HG03457 (cell line): Measurements from ENCODE around the gene EFNA3.
"Not testable (repeated sequence)": the region's sequence is repeated elsewhere in the genome, so short reads cannot be mapped to it uniquely, and the experiment has no call there.

Source experiments
- ATAC-seq: cut with Tn5 transposase; IDR thresholded peaks from one replicate; pipeline ENCODE4 v1.9.1; 2021; ENCODE audit warnings: moderate number of reproducible peaks; ENCODE audit not compliant: unreplicated experiment

EFNA3 gene

GRCh38 chr1:155108296-155108695, 29.7 kb downstream of the EFNA3 start:
- ATAC-seq, result no peak

- no peak for ATAC-seq
Observed at GRCh38 chr1:155110381-155110780, 31.7 kb downstream of the EFNA3 start.

DNA sequence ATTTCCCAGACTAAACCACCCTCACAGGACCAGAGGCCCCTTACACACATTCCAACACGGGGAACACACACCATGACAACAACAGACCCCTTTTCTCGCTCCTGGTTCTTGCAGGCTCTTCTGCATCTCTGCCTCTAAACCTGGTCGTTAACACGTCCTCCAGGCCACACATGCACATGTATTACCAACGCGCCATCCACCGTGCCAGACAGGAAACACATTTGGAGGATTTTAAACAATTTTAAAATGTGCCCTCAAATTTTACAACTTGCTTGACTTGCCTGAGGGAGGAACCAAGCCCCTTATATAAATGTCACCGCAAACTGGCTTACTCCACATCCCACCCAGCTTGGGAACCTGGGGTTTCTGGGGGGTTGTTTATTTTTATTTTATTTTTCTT, 32.2 kb downstream of the EFNA3 start:
- ATAC-seq, result no peak

GRCh38 chr1:155113450-155113980, 34.9 kb downstream of the EFNA3 start:
- no peak for ATAC-seq

- ATAC-seq, result no peak
Observed at GRCh38 chr1:155116113-155116764, 37.6 kb downstream of the EFNA3 start.

DNA sequence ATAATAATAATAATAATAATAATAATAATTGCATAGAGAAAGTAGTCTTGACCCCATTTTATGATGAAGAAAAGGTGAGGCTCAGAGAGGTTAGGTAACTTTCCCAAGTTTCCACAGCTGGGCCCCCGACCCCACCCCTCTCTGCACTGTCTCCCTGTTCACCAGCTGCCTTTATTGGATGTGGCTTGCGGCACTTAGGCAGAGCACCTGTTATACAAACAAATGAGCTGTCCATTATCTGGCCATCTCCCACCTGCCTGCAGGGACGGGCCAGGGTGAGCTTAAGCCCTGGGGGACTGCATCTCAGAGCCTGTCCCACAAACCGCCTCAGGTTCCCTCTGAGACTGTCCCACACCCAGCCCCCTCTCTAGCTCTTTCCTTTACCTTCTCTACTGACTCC, 39.0 kb downstream of the EFNA3 start:
- no peak for ATAC-seq

- not testable (repeated sequence) for ATAC-seq
Observed at GRCh38 chr1:155118090-155118489, 39.5 kb downstream of the EFNA3 start.

- no peak for ATAC-seq
Observed at GRCh38 chr1:155120253-155120652, 41.6 kb downstream of the EFNA3 start.

DNA sequence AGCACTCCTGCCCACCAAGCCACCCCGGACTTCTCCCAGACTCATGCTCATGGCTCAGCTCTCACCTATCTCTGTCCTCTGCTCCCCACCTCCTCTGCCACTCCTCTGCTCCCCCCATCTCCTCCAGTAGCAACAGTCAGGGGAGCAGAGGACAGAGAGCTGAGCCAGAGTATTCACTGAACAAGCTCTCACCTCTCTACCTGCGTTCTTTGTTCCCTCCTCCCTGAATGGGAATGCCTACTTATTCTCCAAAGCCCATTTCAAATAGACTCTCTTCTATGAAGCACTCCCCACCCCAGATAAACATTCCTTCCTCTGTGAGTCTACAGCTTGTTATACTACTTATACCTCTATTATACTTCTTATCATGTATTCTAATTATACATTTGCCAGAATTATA, 42.6 kb downstream of the EFNA3 start:
- ATAC-seq, result no peak

GRCh38 chr1:155122308-155122707, 43.7 kb downstream of the EFNA3 start:
- ATAC-seq, result no peak

DNA sequence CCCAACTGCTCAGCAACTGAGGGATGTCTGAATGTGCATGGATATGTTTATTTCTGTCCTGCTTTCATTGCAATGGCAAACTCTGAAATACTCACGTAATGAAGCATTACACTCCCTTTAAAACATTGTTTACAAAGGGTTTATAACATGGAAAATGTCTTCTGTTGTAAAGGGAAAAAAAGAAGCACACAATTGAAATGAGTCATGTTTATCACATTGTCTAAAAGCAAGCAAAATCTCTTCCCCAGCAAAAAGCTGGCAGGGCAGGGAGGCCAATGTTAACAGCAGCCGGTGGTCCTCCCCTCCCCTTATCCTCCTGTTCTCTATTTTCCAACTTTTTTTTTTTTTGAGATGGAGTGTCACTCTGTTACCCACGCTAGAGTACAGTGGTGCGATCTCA, 45.2 kb downstream of the EFNA3 start:
- no peak for ATAC-seq

- no peak for ATAC-seq
Observed at GRCh38 chr1:155124503-155125463, 46.1 kb downstream of the EFNA3 start.

- ATAC-seq, result no peak
Observed at GRCh38 chr1:155125511-155125945, 46.9 kb downstream of the EFNA3 start.

DNA sequence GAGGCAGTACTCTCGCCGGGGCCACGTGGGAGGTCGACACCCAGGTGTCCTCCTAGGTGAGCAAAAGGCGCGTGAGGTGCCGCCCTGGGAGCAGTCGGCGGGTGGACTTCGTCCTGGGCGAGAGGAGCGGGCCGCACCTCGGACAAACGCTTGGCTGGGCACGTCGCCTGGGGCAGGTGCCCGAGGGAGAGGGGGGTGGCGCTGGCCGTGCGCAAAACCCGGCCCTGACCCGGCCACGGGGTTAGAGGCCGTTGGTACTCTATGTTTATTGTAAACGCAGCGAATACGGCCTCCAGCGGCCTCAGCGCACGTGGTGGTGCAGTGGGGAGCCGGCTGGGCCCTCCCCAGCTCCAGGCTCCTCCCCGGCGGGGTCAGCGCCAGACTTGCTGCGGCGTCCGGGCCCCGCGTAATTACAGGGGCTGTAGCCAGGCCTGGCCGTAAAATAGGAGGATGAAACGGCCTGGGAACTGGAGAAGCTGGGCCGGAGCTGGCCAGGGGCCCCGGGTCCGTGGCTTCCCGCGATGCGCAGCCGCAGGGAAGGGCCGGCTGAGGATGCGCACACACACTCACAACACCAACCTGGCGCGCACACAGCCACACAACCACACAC, 47.4 kb downstream of the EFNA3 start:
- ATAC-seq, result no peak

- no peak for ATAC-seq
Observed at GRCh38 chr1:155126556-155127104, 48.0 kb downstream of the EFNA3 start.

- no peak for ATAC-seq
Observed at GRCh38 chr1:155127105-155127966, 48.7 kb downstream of the EFNA3 start, which contains the start of gene EFNA1. Gene EFNA1, plus strand, starts transcription at chr1:155127876. Its CDS starts 102 bp downstream, at chr1:155127978.

DNA sequence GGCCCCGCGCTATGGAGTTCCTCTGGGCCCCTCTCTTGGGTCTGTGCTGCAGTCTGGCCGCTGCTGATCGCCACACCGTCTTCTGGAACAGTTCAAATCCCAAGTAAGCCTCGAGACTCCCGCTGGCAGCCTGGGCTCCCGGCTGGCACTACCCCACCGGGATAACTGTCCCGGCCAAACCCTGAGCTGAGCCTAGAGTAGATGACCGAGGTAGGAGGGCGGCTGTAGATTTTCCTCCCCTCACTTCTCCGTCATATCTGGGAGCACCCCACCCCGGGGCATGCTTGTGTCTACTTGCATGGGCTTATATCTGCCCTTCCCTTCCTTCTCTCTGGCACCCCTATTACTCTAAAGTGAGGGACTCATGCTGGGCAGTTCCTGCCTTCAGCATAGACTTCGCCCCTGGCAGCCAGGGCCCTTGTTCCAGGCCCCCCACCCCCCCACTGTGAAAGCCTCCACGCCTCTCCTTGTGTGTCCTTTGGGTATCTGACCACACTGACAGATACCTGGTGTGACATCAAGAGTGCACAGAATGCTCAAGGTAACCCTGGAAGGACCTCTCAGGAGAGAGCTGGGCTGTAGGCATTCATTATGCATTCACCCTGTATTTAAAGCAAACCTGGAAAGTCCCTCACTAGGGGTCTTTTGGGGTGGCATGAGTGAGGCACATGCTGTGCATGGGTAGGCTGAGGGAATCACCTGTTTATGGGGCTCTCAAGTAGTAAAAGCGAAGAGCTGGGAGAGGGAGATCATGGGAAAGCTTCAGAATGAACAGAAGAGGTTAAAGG, 49.5 kb downstream of the EFNA3 start:
- no peak for ATAC-seq

- no peak for ATAC-seq
Observed at GRCh38 chr1:155128755-155129473, 50.3 kb downstream of the EFNA3 start.
